H9 (cell line): ENCODE data around the gene TPM4. TPM values are rescaled to one million over a fixed set of nuclear protein-coding genes. Genes with fewer than 3 reads are reported as not detected.

Experiments used
- DNase-seq: peaks from one replicate; pipeline ENCODE4 v3.0.0-alpha.2; 2017
- H2AFZ ChIP-seq: one replicate; pipeline ENCODE4 v1.6.1; 2013; ENCODE audit warnings: mild to moderate bottlenecking, low read length, control low read depth, moderate library complexity
- H2AK5ac ChIP-seq: 2 replicates; pipeline ENCODE4 v1.6.1; 2013; ENCODE audit warnings: low read length, control low read depth, mixed read lengths; ENCODE audit not compliant: insufficient read length
- H2BK120ac ChIP-seq: one replicate; pipeline ENCODE4 v1.6.1; 2013; ENCODE audit warnings: low read depth, mild to moderate bottlenecking, low read length, control low read depth, inconsistent platforms; ENCODE audit not compliant: poor library complexity, severe bottlenecking
- H2BK12ac ChIP-seq: 2 replicates; pipeline ENCODE4 v1.6.1; 2013; ENCODE audit warnings: low read length, control low read depth, mixed read lengths, low read depth; ENCODE audit not compliant: insufficient read length
- H2BK15ac ChIP-seq: 2 replicates; pipeline ENCODE4 v1.6.1; 2013; ENCODE audit warnings: low read depth, low read length, control low read depth
- H2BK20ac ChIP-seq: one replicate; pipeline ENCODE4 v1.6.1; 2013; ENCODE audit warnings: low read depth, mild to moderate bottlenecking, low read length, control low read depth, inconsistent platforms; ENCODE audit not compliant: poor library complexity, severe bottlenecking
- H2BK5ac ChIP-seq: 2 replicates; pipeline ENCODE4 v1.6.1; 2013; ENCODE audit warnings: low read length, control low read depth, mixed read lengths; ENCODE audit not compliant: insufficient read length
- H3K14ac ChIP-seq: 2 replicates; pipeline ENCODE4 v1.6.1; 2013; ENCODE audit warnings: low read length, control low read depth; ENCODE audit not compliant: insufficient read depth
- H3K18ac ChIP-seq: 2 replicates; pipeline ENCODE4 v1.6.1; 2013; ENCODE audit warnings: low read depth, mild to moderate bottlenecking, mixed read lengths, low read length, control low read depth; ENCODE audit not compliant: insufficient read length
- H3K23ac ChIP-seq: 2 replicates; pipeline ENCODE4 v1.6.1; 2013; ENCODE audit warnings: low read length, control low read depth, mixed read lengths, low read depth; ENCODE audit not compliant: insufficient read length
- H3K23me2 ChIP-seq: 2 replicates; pipeline ENCODE4 v1.6.1; 2013; ENCODE audit warnings: low read depth, mild to moderate bottlenecking, mixed read lengths, low read length, control low read depth; ENCODE audit not compliant: insufficient read length, poor library complexity, severe bottlenecking
- H3K27ac ChIP-seq: 2 replicates; pipeline ENCODE4 v1.5.1; 2013; ENCODE audit warnings: low read length, control low read depth, mixed read lengths, low read depth; ENCODE audit not compliant: insufficient read length
- H3K27me3 ChIP-seq: 2 replicates; pipeline ENCODE4 v1.6.1; 2013; ENCODE audit warnings: low read length, control low read depth, inconsistent platforms; ENCODE audit not compliant: insufficient read depth
- H3K4ac ChIP-seq: 2 replicates; pipeline ENCODE4 v1.6.1; 2013; ENCODE audit warnings: low read depth, mild to moderate bottlenecking, control low read depth, inconsistent platforms, low read length, moderate library complexity
- H3K4me1 ChIP-seq: 2 replicates; pipeline ENCODE4 v1.6.1; 2013; ENCODE audit warnings: low read length, control low read depth, inconsistent platforms; ENCODE audit not compliant: insufficient read depth
- H3K4me2 ChIP-seq: 2 replicates; pipeline ENCODE4 v1.6.1; 2013; ENCODE audit warnings: low read length, control low read depth, mixed read lengths; ENCODE audit not compliant: insufficient read length, insufficient read depth
- H3K56ac ChIP-seq: 2 replicates; pipeline ENCODE4 v1.6.1; 2013; ENCODE audit warnings: low read depth, mild to moderate bottlenecking, mixed read lengths, low read length, control low read depth; ENCODE audit not compliant: insufficient read length
- H3K79me1 ChIP-seq: 2 replicates; pipeline ENCODE4 v1.6.1; 2013; ENCODE audit warnings: low read depth, mild to moderate bottlenecking, moderate library complexity, low read length, control low read depth, inconsistent platforms; ENCODE audit not compliant: insufficient read depth, poor library complexity, severe bottlenecking
- H3K79me2 ChIP-seq: 2 replicates; pipeline ENCODE4 v1.6.1; 2013; ENCODE audit warnings: low read length, control low read depth, inconsistent platforms; ENCODE audit not compliant: insufficient read depth
- H3K9ac ChIP-seq: 2 replicates; pipeline ENCODE4 v1.6.1; 2013; ENCODE audit warnings: low read length, control low read depth, mixed read lengths; ENCODE audit not compliant: insufficient read length; ENCODE audit errors: extremely low read depth
- H3K9me3 ChIP-seq: one replicate; pipeline ENCODE4 v1.6.1; 2013; ENCODE audit warnings: low read depth, low read length, inconsistent platforms; ENCODE audit not compliant: control insufficient read depth
- H3T11ph ChIP-seq: one replicate; pipeline ENCODE4 v1.6.1; 2013; ENCODE audit warnings: mild to moderate bottlenecking, low read length, control low read depth, inconsistent platforms
- H4K20me1 ChIP-seq: one replicate; pipeline ENCODE4 v1.6.1; 2013; ENCODE audit not compliant: control insufficient read depth, insufficient read length, insufficient read depth
- H4K5ac ChIP-seq: 2 replicates; pipeline ENCODE4 v1.6.1; 2013; ENCODE audit warnings: low read depth, mild to moderate bottlenecking, mixed read lengths, low read length, control low read depth; ENCODE audit not compliant: insufficient read length
- H4K8ac ChIP-seq: replicated peaks from 2 replicates; pipeline ENCODE4 v1.6.1; 2013; ENCODE audit warnings: low read length, control low read depth, mixed read lengths, low read depth; ENCODE audit not compliant: insufficient read length
- H4K91ac ChIP-seq: 2 replicates; pipeline ENCODE4 v1.6.1; 2013; ENCODE audit warnings: low read depth, mild to moderate bottlenecking, moderate library complexity, mixed read lengths, low read length, control low read depth; ENCODE audit not compliant: insufficient read length
- H3K27ac Mint-ChIP-seq, 3 experiments: 2 replicates in 2 of 3; 3 replicates in 1 of 3; pipeline ENCODE4 v1.8.0; 2020 to 2021; ENCODE audit warnings: mixed read lengths in 3 of 3, mild to moderate bottlenecking in 1 of 3, moderate library complexity in 1 of 3
- H3K27me3 Mint-ChIP-seq: 2 replicates; pipeline ENCODE4 v1.8.0; 2021; ENCODE audit warnings: low read depth, mild to moderate bottlenecking, moderate library complexity, mixed read lengths
- H3K36me3 Mint-ChIP-seq, 3 experiments: 2 replicates in 2 of 3; 3 replicates in 1 of 3; pipeline ENCODE4 v1.8.0; 2020 to 2021; ENCODE audit warnings: low read depth in 3 of 3, mixed read lengths in 3 of 3; ENCODE audit not compliant: insufficient read depth in 1 of 3
- H3K4me1 Mint-ChIP-seq, 2 experiments: 2 replicates each; pipeline ENCODE4 v1.8.0; 2020; ENCODE audit warnings: mixed read lengths in 2 of 2
- H3K4me3 Mint-ChIP-seq, 2 experiments: 2 replicates in 1 of 2; 3 replicates in 1 of 2; pipeline ENCODE4 v1.8.0; 2020 to 2021; ENCODE audit warnings: mild to moderate bottlenecking in 2 of 2, mixed read lengths in 2 of 2, moderate library complexity in 1 of 2
- H3K9me3 Mint-ChIP-seq, 2 experiments: 2 replicates in 1 of 2; 3 replicates in 1 of 2; pipeline ENCODE4 v1.8.0; 2020; ENCODE audit warnings: mild to moderate bottlenecking in 2 of 2, mixed read lengths in 2 of 2, moderate library complexity in 1 of 2
- WGBS: extraction: QIAGEN DNeasy Blood & Tissue Kit; methylation state at CpG from one replicate; pipeline ENCODE4 v1.1.7; 2013; ENCODE audit warnings: missing lambda C conversion rate, low lambda C conversion rate, mixed read lengths; ENCODE audit not compliant: insufficient read length; ENCODE audit errors: extremely low coverage; 5-methylcytosine and 5-hydroxymethylcytosine counted together
- total RNA-seq: library from RNA; stranded (reverse); gene quantifications from 2 replicates; pipeline ENCODE4 v1.2.1, GENCODE V29; 2021
- TF ChIP-seq, protein P1 (sequence below): fragments of 200-600 bp; sonication (generic); conservative IDR thresholded peaks from 3 replicates; pipeline ENCODE4 v1.8.0; 2021; ENCODE audit warnings: antibody characterized with exemption, mild to moderate bottlenecking

The TPM4 gene
- total RNA-seq, 1 experiment from 2014 or later = 431 TPM

DNA sequence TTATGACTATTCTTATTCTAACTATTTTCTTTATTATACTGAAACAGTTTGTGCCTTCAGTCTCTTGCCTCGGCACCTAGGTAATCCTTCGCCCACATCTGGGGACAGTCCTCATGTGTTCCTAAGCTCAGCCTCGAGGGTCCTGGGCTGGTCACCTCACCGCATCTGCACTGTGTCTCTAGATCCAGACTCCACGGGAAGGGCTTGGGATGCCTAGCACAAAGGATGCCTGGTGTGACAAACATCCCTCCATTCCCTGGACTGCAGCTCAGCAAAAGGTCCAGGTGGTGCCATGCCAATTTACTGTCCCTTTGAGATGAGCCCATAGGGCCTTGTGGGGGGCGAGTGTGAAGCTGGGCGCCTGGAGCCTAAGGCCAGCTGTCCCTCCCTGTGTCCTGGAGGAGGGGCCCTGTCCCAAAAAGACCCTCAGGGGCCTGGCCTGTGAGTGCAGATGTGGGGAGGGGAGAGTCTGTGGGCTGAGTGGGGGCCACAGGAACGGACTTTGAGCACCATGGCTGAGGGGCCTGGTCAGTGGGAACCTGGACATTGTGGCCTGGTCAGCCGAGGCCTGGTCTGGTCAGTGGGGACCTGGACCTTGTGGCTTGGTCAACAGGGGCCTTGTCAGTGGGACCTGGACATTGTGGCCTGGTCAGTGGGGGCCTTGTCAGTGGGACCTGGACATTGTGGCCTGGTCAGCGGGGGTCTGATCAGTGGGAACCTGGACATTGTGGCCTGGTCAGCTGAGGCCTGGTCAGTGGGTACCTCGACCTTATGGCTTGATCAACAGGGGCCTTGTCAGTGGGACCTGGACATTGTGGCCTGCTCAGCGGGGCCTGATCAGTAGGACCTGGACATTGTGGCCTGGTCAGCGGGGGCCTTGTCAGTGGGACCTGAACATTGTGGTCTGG lies 45.1 kb upstream of the TPM4 start:
- H3K79me1 ChIP-seq = no peaks in the 10 kb centered on the region
- H3K23me2 ChIP-seq = no peaks in the 10 kb centered on the region
- no peak overlapping the region for H4K8ac ChIP-seq
- H4K20me1 ChIP-seq = no peaks in the 10 kb centered on the region
- no peak overlapping the region for H2BK12ac ChIP-seq
- no peak overlapping the region for H2BK15ac ChIP-seq
- H3K56ac ChIP-seq = no peak overlapping the region
- no peak overlapping the region for H2AFZ ChIP-seq
- Mint-ChIP-seq H3K27me3 (peaks cover 1% of the 10 kb centered on the region), H3K36me3 (peaks cover 3 to 5% (median 3%) of the 10 kb centered on the region in 3 experiments; a peak in 3 of 7 replicates), H3K27ac (no peak overlapping the region), H3K4me3 (no peak overlapping the region), H3K4me1 (no peaks in the 10 kb centered on the region), H3K9me3 (peaks cover 8 to 88% of the 10 kb centered on the region in 2 experiments)
- no peak overlapping the region for H4K5ac ChIP-seq
- no peak overlapping the region for H3K27ac ChIP-seq
- no peak overlapping the region for H4K91ac ChIP-seq
- no peaks in the 10 kb centered on the region for H3K27me3 ChIP-seq
- H2AK5ac ChIP-seq = no peak overlapping the region
- no peak overlapping the region for H2BK120ac ChIP-seq
- TF ChIP-seq, protein P1, sequence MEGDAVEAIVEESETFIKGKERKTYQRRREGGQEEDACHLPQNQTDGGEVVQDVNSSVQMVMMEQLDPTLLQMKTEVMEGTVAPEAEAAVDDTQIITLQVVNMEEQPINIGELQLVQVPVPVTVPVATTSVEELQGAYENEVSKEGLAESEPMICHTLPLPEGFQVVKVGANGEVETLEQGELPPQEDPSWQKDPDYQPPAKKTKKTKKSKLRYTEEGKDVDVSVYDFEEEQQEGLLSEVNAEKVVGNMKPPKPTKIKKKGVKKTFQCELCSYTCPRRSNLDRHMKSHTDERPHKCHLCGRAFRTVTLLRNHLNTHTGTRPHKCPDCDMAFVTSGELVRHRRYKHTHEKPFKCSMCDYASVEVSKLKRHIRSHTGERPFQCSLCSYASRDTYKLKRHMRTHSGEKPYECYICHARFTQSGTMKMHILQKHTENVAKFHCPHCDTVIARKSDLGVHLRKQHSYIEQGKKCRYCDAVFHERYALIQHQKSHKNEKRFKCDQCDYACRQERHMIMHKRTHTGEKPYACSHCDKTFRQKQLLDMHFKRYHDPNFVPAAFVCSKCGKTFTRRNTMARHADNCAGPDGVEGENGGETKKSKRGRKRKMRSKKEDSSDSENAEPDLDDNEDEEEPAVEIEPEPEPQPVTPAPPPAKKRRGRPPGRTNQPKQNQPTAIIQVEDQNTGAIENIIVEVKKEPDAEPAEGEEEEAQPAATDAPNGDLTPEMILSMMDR = no peak
- H3T11ph ChIP-seq = no peak overlapping the region
- H3K79me2 ChIP-seq = no peaks in the 10 kb centered on the region
- H2BK5ac ChIP-seq = no peak overlapping the region
- H3K4ac ChIP-seq = no peak overlapping the region
- H3K9ac ChIP-seq = no peak overlapping the region
- WGBS = no CpG with 5 or more reads among the region's 13 CpGs
- H3K23ac ChIP-seq = no peak overlapping the region
- no peak overlapping the region for H3K4me2 ChIP-seq
- no peak overlapping the region for H3K14ac ChIP-seq
- H3K18ac ChIP-seq = no peak overlapping the region
- H3K4me1 ChIP-seq = no peaks in the 10 kb centered on the region
- H2BK20ac ChIP-seq = no peak overlapping the region
- peak; percentile 8 for DNase-seq
- peaks cover 23% of the 10 kb centered on the region for H3K9me3 ChIP-seq
